Mesodermal cell (in vitro differentiated cells): ENCODE data around the gene IL10.
A peak's percentile ranks its signal among the peaks of the same experiment; 100 is the strongest.

Source experiments
- H3K27ac ChIP-seq: 2 replicates; pipeline ENCODE4 v1.7.0; 2013; ENCODE audit warnings: mild to moderate bottlenecking, low read depth, low read length, moderate library complexity; ENCODE audit not compliant: severe bottlenecking
- H3K36me3 ChIP-seq: 2 replicates; pipeline ENCODE4 v1.7.1; 2013; ENCODE audit warnings: mild to moderate bottlenecking, low read length, moderate library complexity; ENCODE audit not compliant: control insufficient read depth, insufficient read depth
- H3K4me1 ChIP-seq: one replicate; pipeline ENCODE4 v1.7.1; 2013; ENCODE audit warnings: mild to moderate bottlenecking, low read length; ENCODE audit not compliant: insufficient read depth, control insufficient read depth, poor library complexity, severe bottlenecking
- H3K4me3 ChIP-seq: 2 replicates; pipeline ENCODE4 v1.7.0; 2013; ENCODE audit warnings: low read length, control low read depth, mild to moderate bottlenecking; ENCODE audit not compliant: insufficient read depth, poor library complexity, severe bottlenecking; ENCODE audit errors: extremely low read depth
- H3K9me3 ChIP-seq: 2 replicates; pipeline ENCODE4 v1.7.1; 2013; ENCODE audit warnings: mild to moderate bottlenecking, low read length, moderate library complexity; ENCODE audit not compliant: control insufficient read depth
- WGBS, 2 experiments: methylation state at CpG; one replicate each; pipeline ENCODE4 v1.1.5; 2013; ENCODE audit warnings: missing lambda C conversion rate in 2 of 2; ENCODE audit not compliant: insufficient coverage in 2 of 2; 5-methylcytosine and 5-hydroxymethylcytosine counted together

IL10 gene

GRCh38 chr1:206745301-206745700 is 27.0 kb downstream of the IL10 start:
- peaks cover 4% of the 10 kb centered on the region for H3K4me1 ChIP-seq
- no peak overlapping the region for H3K27ac ChIP-seq
- WGBS, 2 experiments = no CpG with 5 or more reads among the region's 1 CpG
- no peak overlapping the region for H3K4me3 ChIP-seq
- H3K9me3 ChIP-seq = no peaks in the 10 kb centered on the region
- H3K36me3 ChIP-seq = no peaks in the 10 kb centered on the region

- H3K4me3 ChIP-seq = no peak overlapping the region
- H3K27ac ChIP-seq = no peak overlapping the region
- H3K4me1 ChIP-seq = peaks cover 4% of the 10 kb centered on the region
- 66 to 88% methylated on average over 4 of the region's 4 CpGs for WGBS, 2 experiments
- H3K36me3 ChIP-seq = no peaks in the 10 kb centered on the region
- H3K9me3 ChIP-seq = no peaks in the 10 kb centered on the region
These were observed 27.6 kb downstream of the IL10 start for GRCh38 chr1:206744683-206745082.

GRCh38 chr1:206742719-206743383 is 29.4 kb downstream of the IL10 start:
- H3K4me1 ChIP-seq = peaks cover 11% of the 10 kb centered on the region
- peaks cover 4% of the 10 kb centered on the region for H3K36me3 ChIP-seq
- WGBS, 2 experiments = 64 to 68% methylated on average over 4 to 7 of the region's 13 CpGs
- H3K27ac ChIP-seq = no peak overlapping the region
- H3K4me3 ChIP-seq = no peak overlapping the region
- H3K9me3 ChIP-seq = no peaks in the 10 kb centered on the region

- Histone ChIP-seq H3K9me3 (no peaks in the 10 kb centered on the region), H3K4me1 (peaks cover 11% of the 10 kb centered on the region), H3K4me3 (no peak overlapping the region), H3K27ac (no peak overlapping the region), H3K36me3 (peaks cover 13% of the 10 kb centered on the region)
- 89 to 95% methylated on average over 4 to 5 of the region's 6 CpGs for WGBS, 2 experiments
These were observed 31.1 kb downstream of the IL10 start for GRCh38 chr1:206741142-206741701.

- Histone ChIP-seq H3K9me3 (no peaks in the 10 kb centered on the region), H3K4me3 (no peak overlapping the region), H3K36me3 (peaks cover 29% of the 10 kb centered on the region), H3K4me1 (peaks cover 11% of the 10 kb centered on the region), H3K27ac (no peak overlapping the region)
- WGBS, 2 experiments = 50 to 67% methylated on average over 3 of the region's 5 CpGs
These were observed 32.8 kb downstream of the IL10 start for GRCh38 chr1:206739411-206740076.

GRCh38 chr1:206738370-206739366 is 33.6 kb downstream of the IL10 start:
- WGBS, 2 experiments = 29 to 33% methylated on average over 2 of the region's 3 CpGs
- no peak overlapping the region for H3K27ac ChIP-seq

GRCh38 chr1:206737729-206738201 is 34.5 kb downstream of the IL10 start:
- 100% methylated on average over 1 of the region's 3 CpGs; no CpG with 5 or more reads in 1 of the 2 experiments for WGBS, 2 experiments
- Histone ChIP-seq H3K4me1 (peaks cover 8% of the 10 kb centered on the region), H3K36me3 (peaks cover 43% of the 10 kb centered on the region), H3K9me3 (no peaks in the 10 kb centered on the region), H3K27ac (peak overlapping the region; percentile 16), H3K4me3 (no peak overlapping the region)

More at GRCh38 chr1:206738370-206739366, 33.6 kb downstream of the IL10 start:
- Histone ChIP-seq H3K36me3 (peaks cover 37% of the 10 kb centered on the region), H3K9me3 (no peaks in the 10 kb centered on the region), H3K4me3 (no peak overlapping the region), H3K4me1 (peaks cover 11% of the 10 kb centered on the region)

GRCh38 chr1:206736878-206737728 is 35.2 kb downstream of the IL10 start:
- H3K4me1 ChIP-seq = peaks cover 7% of the 10 kb centered on the region
- H3K4me3 ChIP-seq = no peak overlapping the region
- H3K9me3 ChIP-seq = no peaks in the 10 kb centered on the region
- peaks cover 50% of the 10 kb centered on the region for H3K36me3 ChIP-seq
- WGBS, 2 experiments = 94 to 97% methylated on average over 12 of the region's 14 CpGs
- peak overlapping the region; percentile 16 for H3K27ac ChIP-seq

- H3K27ac ChIP-seq = no peak overlapping the region
These were observed 36.7 kb downstream of the IL10 start for GRCh38 chr1:206735553-206736031.

More at GRCh38 chr1:206735553-206736031, 36.7 kb downstream of the IL10 start:
- Histone ChIP-seq H3K9me3 (no peaks in the 10 kb centered on the region), H3K4me1 (peaks cover 7% of the 10 kb centered on the region), H3K36me3 (peaks cover 65% of the 10 kb centered on the region), H3K4me3 (no peak overlapping the region)
- WGBS, 2 experiments = 64 to 75% methylated on average over 3 to 5 of the region's 5 CpGs
